OCI-LY3 (cell line): ENCODE results near the gene SDK1.

Source experiments
- H2AFZ ChIP-seq: fragments of 200-600, 300-600 bp; shearing (Covaris generic); 2 replicates; pipeline ENCODE4 v1.6.0; 2014; ENCODE audit warnings: antibody characterized with exemption, low read depth, low read length
- H3K27ac ChIP-seq: fragments of 200-600, 300-600 bp; sonication (generic); 2 replicates; pipeline ENCODE4 v1.5.1; 2014; ENCODE audit warnings: mild to moderate bottlenecking, low read length, moderate library complexity, mixed read lengths
- H3K27me3 ChIP-seq: fragments of 200-600, 300-600 bp; sonication (generic); 2 replicates; pipeline ENCODE4 v1.6.1; 2014; ENCODE audit warnings: low read depth, low read length, mixed read lengths
- H3K36me3 ChIP-seq: fragments of 200-600, 300-600 bp; sonication (generic); replicated peaks from 2 replicates; pipeline ENCODE3; 2014; ENCODE audit warnings: low read depth, low read length, mixed read lengths
- H3K4me1 ChIP-seq: fragments of 300-600, 200-600 bp; sonication (generic); 2 replicates; pipeline ENCODE4 v1.6.1; 2014; ENCODE audit warnings: low read length, mixed read lengths
- H3K4me2 ChIP-seq: fragments of 200-600, 300-600 bp; sonication (generic); 2 replicates; pipeline ENCODE4 v1.6.1; 2014; ENCODE audit warnings: low read length, mixed read lengths
- H3K4me3 ChIP-seq: fragments of 300-600, 200-600 bp; sonication (generic); 2 replicates; pipeline ENCODE4 v1.5.1; 2014; ENCODE audit warnings: antibody characterized with exemption, mild to moderate bottlenecking, low read length, moderate library complexity
- H3K79me2 ChIP-seq: fragments of 300-600, 200-600 bp; shearing (Covaris generic); 2 replicates; pipeline ENCODE4 v1.6.1; 2014; ENCODE audit warnings: mild to moderate bottlenecking, low read length, mixed read lengths
- H3K9ac ChIP-seq: fragments of 300-600, 200-600 bp; shearing (Covaris generic); 2 replicates; pipeline ENCODE4 v1.6.0; 2014; ENCODE audit warnings: mild to moderate bottlenecking, low read length, moderate library complexity
- H3K9me3 ChIP-seq: fragments of 200-600, 300-600 bp; shearing (Covaris generic); 2 replicates; pipeline ENCODE4 v1.6.1; 2014; ENCODE audit warnings: low read length, mixed read lengths; ENCODE audit not compliant: insufficient read depth
- H4K20me1 ChIP-seq: fragments of 200-600, 300-600 bp; sonication (generic); 2 replicates; pipeline ENCODE4 v1.6.1; 2016; ENCODE audit warnings: low read length, mixed read lengths; ENCODE audit not compliant: insufficient read depth
- CTCF ChIP-seq: fragments of 200-600, 300-600 bp; sonication (generic); IDR thresholded peaks from 2 replicates; pipeline ENCODE4 v1.5.1; 2014; ENCODE audit warnings: antibody characterized with exemption, low read length, low read depth
- EZH2phosphoT487 ChIP-seq: fragments of 200-600 bp; shearing (Covaris generic); IDR thresholded peaks from 2 replicates; pipeline ENCODE4 v1.6.1; 2018; ENCODE audit warnings: antibody characterized with exemption, mixed run types, low read depth

The SDK1 gene

GRCh38 chr7:4145576-4145975 is 844.5 kb downstream of the SDK1 start:
- Histone ChIP-seq H3K36me3 (no peaks in the 10 kb centered on the region), H2AFZ (no peak overlapping the region), H3K9ac (no peak overlapping the region), H3K27me3 (no peaks in the 10 kb centered on the region), H4K20me1 (no peaks in the 10 kb centered on the region), H3K4me3 (no peak overlapping the region), H3K27ac (no peak overlapping the region), H3K4me2 (no peak overlapping the region), H3K9me3 (no peaks in the 10 kb centered on the region), H3K79me2 (no peaks in the 10 kb centered on the region), H3K4me1 (no peaks in the 10 kb centered on the region)
- TF ChIP-seq CTCF (no peak), EZH2phosphoT487 (no peak)

- Histone ChIP-seq H3K9ac (no peak overlapping the region), H3K9me3 (no peaks in the 10 kb centered on the region), H3K4me1 (no peaks in the 10 kb centered on the region), H3K36me3 (no peaks in the 10 kb centered on the region), H3K27me3 (no peaks in the 10 kb centered on the region), H3K79me2 (no peaks in the 10 kb centered on the region), H3K4me3 (no peak overlapping the region), H3K27ac (no peak overlapping the region), H4K20me1 (no peaks in the 10 kb centered on the region), H3K4me2 (no peak overlapping the region), H2AFZ (no peak overlapping the region)
- TF ChIP-seq CTCF (no peak), EZH2phosphoT487 (no peak)
These were observed 847.0 kb downstream of the SDK1 start for GRCh38 chr7:4147926-4148620.

- Histone ChIP-seq H3K4me1 (no peaks in the 10 kb centered on the region), H3K79me2 (no peaks in the 10 kb centered on the region), H3K27me3 (no peaks in the 10 kb centered on the region), H2AFZ (no peak overlapping the region), H3K9ac (no peak overlapping the region), H3K9me3 (no peaks in the 10 kb centered on the region), H3K4me2 (no peak overlapping the region), H4K20me1 (no peaks in the 10 kb centered on the region), H3K27ac (no peak overlapping the region), H3K4me3 (no peak overlapping the region), H3K36me3 (no peaks in the 10 kb centered on the region)
- TF ChIP-seq CTCF (no peak), EZH2phosphoT487 (no peak)
These were observed 848.2 kb downstream of the SDK1 start for GRCh38 chr7:4149236-4149635.

- H3K27me3 ChIP-seq: no peaks in the 10 kb centered on the region
- H2AFZ ChIP-seq: no peak overlapping the region
- H4K20me1 ChIP-seq: no peaks in the 10 kb centered on the region
- no peak for TF ChIP-seq CTCF
- no peak for TF ChIP-seq EZH2phosphoT487
- H3K4me1 ChIP-seq: no peaks in the 10 kb centered on the region
- H3K27ac ChIP-seq: no peak overlapping the region
- no peak overlapping the region for H3K4me2 ChIP-seq
- no peaks in the 10 kb centered on the region for H3K79me2 ChIP-seq
- H3K36me3 ChIP-seq: no peaks in the 10 kb centered on the region
- no peak overlapping the region for H3K9ac ChIP-seq
- no peaks in the 10 kb centered on the region for H3K9me3 ChIP-seq
- H3K4me3 ChIP-seq: no peak overlapping the region
These were observed 848.6 kb downstream of the SDK1 start for GRCh38 chr7:4149645-4150044.
